Measurements from ENCODE around the gene AGO4. TPM values are rescaled to one million over a fixed set of nuclear protein-coding genes. Genes with fewer than 3 reads are reported as not detected.

AGO4 gene
- total RNA-seq, 6 donors from 2014 or later: 18.6 to 32.5 (median 26.1) TPM

GRCh38 chr1:35876988-35877387, 69.2 kb downstream of the AGO4 start:
- H3K36me3 ChIP-seq: no peaks in the 10 kb centered on the region
- no peaks in the 10 kb centered on the region for H3K4me1 ChIP-seq
- H3K27ac ChIP-seq: no peak overlapping the region
- TF ChIP-seq, protein P1, sequence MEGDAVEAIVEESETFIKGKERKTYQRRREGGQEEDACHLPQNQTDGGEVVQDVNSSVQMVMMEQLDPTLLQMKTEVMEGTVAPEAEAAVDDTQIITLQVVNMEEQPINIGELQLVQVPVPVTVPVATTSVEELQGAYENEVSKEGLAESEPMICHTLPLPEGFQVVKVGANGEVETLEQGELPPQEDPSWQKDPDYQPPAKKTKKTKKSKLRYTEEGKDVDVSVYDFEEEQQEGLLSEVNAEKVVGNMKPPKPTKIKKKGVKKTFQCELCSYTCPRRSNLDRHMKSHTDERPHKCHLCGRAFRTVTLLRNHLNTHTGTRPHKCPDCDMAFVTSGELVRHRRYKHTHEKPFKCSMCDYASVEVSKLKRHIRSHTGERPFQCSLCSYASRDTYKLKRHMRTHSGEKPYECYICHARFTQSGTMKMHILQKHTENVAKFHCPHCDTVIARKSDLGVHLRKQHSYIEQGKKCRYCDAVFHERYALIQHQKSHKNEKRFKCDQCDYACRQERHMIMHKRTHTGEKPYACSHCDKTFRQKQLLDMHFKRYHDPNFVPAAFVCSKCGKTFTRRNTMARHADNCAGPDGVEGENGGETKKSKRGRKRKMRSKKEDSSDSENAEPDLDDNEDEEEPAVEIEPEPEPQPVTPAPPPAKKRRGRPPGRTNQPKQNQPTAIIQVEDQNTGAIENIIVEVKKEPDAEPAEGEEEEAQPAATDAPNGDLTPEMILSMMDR (IDR thresholded peaks at IDR 0.05): no peak
- no peak for TF ChIP-seq POLR2AphosphoS5 (IDR thresholded peaks at IDR 0.05)
- no peak for TF ChIP-seq POLR2A (IDR thresholded peaks at IDR 0.05)
- no peak for TF ChIP-seq EP300 (IDR thresholded peaks at IDR 0.05)
- H3K9me3 ChIP-seq: no peaks in the 10 kb centered on the region
- DNase-seq: no peak
- 50 to 56% methylated on average over 5 of the region's 5 CpGs for WGBS, 2 donors
- no peaks in the 10 kb centered on the region for H3K27me3 ChIP-seq
- H3K4me3 ChIP-seq: no peak overlapping the region
- ATAC-seq (ENCODE audit: low FRiP score in 2 of 2): no peak

GRCh38 chr1:35881850-35882273, 74.0 kb downstream of the AGO4 start:
- Histone ChIP-seq H3K27me3 (no peaks in the 10 kb centered on the region), H3K27ac (no peak overlapping the region), H3K36me3 (no peaks in the 10 kb centered on the region), H3K4me3 (no peak overlapping the region), H3K4me1 (peaks cover 25 to 40% (median 26%) of the 10 kb centered on the region in 4 donors), H3K9me3 (no peaks in the 10 kb centered on the region)
- no peak for DNase-seq
- no peak for ATAC-seq (ENCODE audit: low FRiP score in 2 of 2)
- WGBS, 2 donors: 34 to 37% methylated on average over 4 of the region's 4 CpGs
- TF ChIP-seq, protein P1 (IDR thresholded peaks at IDR 0.05): no peak
- TF ChIP-seq EP300 (IDR thresholded peaks at IDR 0.05) (no peak), POLR2A (IDR thresholded peaks at IDR 0.05) (no peak), POLR2AphosphoS5 (IDR thresholded peaks at IDR 0.05) (no peak)

GRCh38 chr1:35882586-35882944, 74.7 kb downstream of the AGO4 start:
- DNase-seq: no peak
- no peaks in the 10 kb centered on the region for H3K27me3 ChIP-seq
- peaks cover 30 to 47% (median 33%) of the 10 kb centered on the region in 4 donors for H3K4me1 ChIP-seq
- no peaks in the 10 kb centered on the region for H3K9me3 ChIP-seq
- H3K27ac ChIP-seq: peak overlapping the region in 2 of 4 donors; percentile 2 to 93
- no peaks in the 10 kb centered on the region for H3K36me3 ChIP-seq
- H3K4me3 ChIP-seq: peak overlapping the region in 3 of 4 donors; percentile 77 to 98 (median 96)
- 56% methylated on average over 16 of the region's 16 CpGs for WGBS, 2 donors
- no peak for TF ChIP-seq POLR2A (IDR thresholded peaks at IDR 0.05)
- TF ChIP-seq, protein P1 (IDR thresholded peaks at IDR 0.05): no peak
- no peak for TF ChIP-seq EP300 (IDR thresholded peaks at IDR 0.05)
- no peak for TF ChIP-seq POLR2AphosphoS5 (IDR thresholded peaks at IDR 0.05)
- ATAC-seq (ENCODE audit: low FRiP score in 2 of 2): no peak

GRCh38 chr1:35882945-35883634, 75.3 kb downstream of the AGO4 start, which contains the start of gene AGO1:
AGO1 (plus strand) TSS chr1:35883209; CDS start chr1:35883422, 213 bp downstream.
- Histone ChIP-seq H3K4me3 (peak within 1 kb of the TSS; percentile 77 to 98 (median 96)), H3K27me3 (no peaks in the 10 kb centered on the region), H3K36me3 (no peaks in the 10 kb centered on the region), H3K27ac (peak within 1 kb of the TSS; percentile 54 to 93 (median 82)), H3K9me3 (no peaks in the 10 kb centered on the region), H3K4me1 (peaks cover 30 to 52% (median 36%) of the 10 kb centered on the region in 4 donors)
- DNase-seq (peak; percentile 97 to 99), ATAC-seq (ENCODE audit: low FRiP score in 2 of 2) (peak; percentile 97 to 98)
- WGBS, 2 donors: 0 to 2% methylated on average over 12 to 25 of the region's 58 CpGs
- TF ChIP-seq EP300 (IDR thresholded peaks at IDR 0.05): no peak
- TF ChIP-seq, protein P1 (IDR thresholded peaks at IDR 0.05): peak; percentile 97 to 99 (median 99)
- peak; percentile 47 to 84 for TF ChIP-seq POLR2AphosphoS5 (IDR thresholded peaks at IDR 0.05)
- peak in 3 of 4 donors; percentile 57 to 94 (median 86) for TF ChIP-seq POLR2A (IDR thresholded peaks at IDR 0.05)

Measured in upper lobe of left lung (tissue), 6 donors.